ENCODE measurements around the gene CAPSL. TPM values are rescaled to one million over a fixed set of nuclear protein-coding genes. Genes with fewer than 3 reads are reported as not detected.

CAPSL gene
- total RNA-seq, 1 donor from 2014 or later = not detected

- no peak overlapping the region for H3K4me3 ChIP-seq
- H3K9me3 ChIP-seq = no peaks in the 10 kb centered on the region
- TF ChIP-seq CTCF (IDR thresholded peaks at IDR 0.05) (no peak), POLR2A (IDR thresholded peaks at IDR 0.05) (no peak), POLR2AphosphoS5 (IDR thresholded peaks at IDR 0.05; ENCODE audit: insufficient read depth in 1 of 2, low read depth in 1 of 2) (no peak)
- intact Hi-C loops (cut with DNase I) = no loop called here
- no peak for DNase-seq (ENCODE audit: extremely low spot score in 2 of 2)
- no peaks in the 10 kb centered on the region for H3K36me3 ChIP-seq
- H3K4me1 ChIP-seq = no peaks in the 10 kb centered on the region
- no peak overlapping the region for H3K27ac ChIP-seq
- no peaks in the 10 kb centered on the region for H3K27me3 ChIP-seq
Measured at GRCh38 chr5:35884191-35884769, 54.1 kb downstream of the CAPSL start.

GRCh38 chr5:35881758-35882157 lies 56.7 kb downstream of the CAPSL start:
- H3K4me1 ChIP-seq = peaks cover 5% of the 10 kb centered on the region
- no peak overlapping the region for H3K4me3 ChIP-seq
- DNase-seq (ENCODE audit: extremely low spot score in 2 of 2) = no peak
- no peaks in the 10 kb centered on the region for H3K9me3 ChIP-seq
- no peaks in the 10 kb centered on the region for H3K27me3 ChIP-seq
- H3K36me3 ChIP-seq = no peaks in the 10 kb centered on the region
- intact Hi-C loops (cut with DNase I) = no loop called here
- no peak overlapping the region for H3K27ac ChIP-seq
- TF ChIP-seq POLR2AphosphoS5 (IDR thresholded peaks at IDR 0.05; ENCODE audit: insufficient read depth in 1 of 2, low read depth in 1 of 2) (no peak), CTCF (IDR thresholded peaks at IDR 0.05) (no peak), POLR2A (IDR thresholded peaks at IDR 0.05) (no peak)

GRCh38 chr5:35880156-35880555 lies 58.3 kb downstream of the CAPSL start:
- no peak overlapping the region for H3K27ac ChIP-seq
- H3K36me3 ChIP-seq = no peaks in the 10 kb centered on the region
- no peak for TF ChIP-seq POLR2AphosphoS5 (IDR thresholded peaks at IDR 0.05; ENCODE audit: insufficient read depth in 1 of 2, low read depth in 1 of 2)
- no peak for TF ChIP-seq CTCF (IDR thresholded peaks at IDR 0.05)
- TF ChIP-seq POLR2A (IDR thresholded peaks at IDR 0.05) = no peak
- H3K9me3 ChIP-seq = no peaks in the 10 kb centered on the region
- peaks cover 10% of the 10 kb centered on the region for H3K4me1 ChIP-seq
- intact Hi-C loops (cut with DNase I) = no loop called here
- DNase-seq (ENCODE audit: extremely low spot score in 2 of 2) = no peak
- no peaks in the 10 kb centered on the region for H3K27me3 ChIP-seq
- no peak overlapping the region for H3K4me3 ChIP-seq

GRCh38 chr5:35879649-35880048 lies 58.8 kb downstream of the CAPSL start:
- intact Hi-C loops (cut with DNase I) = no loop called here
- peaks cover 10% of the 10 kb centered on the region for H3K4me1 ChIP-seq
- no peak overlapping the region for H3K27ac ChIP-seq
- H3K36me3 ChIP-seq = no peaks in the 10 kb centered on the region
- TF ChIP-seq POLR2A (IDR thresholded peaks at IDR 0.05) (no peak), CTCF (IDR thresholded peaks at IDR 0.05) (no peak), POLR2AphosphoS5 (IDR thresholded peaks at IDR 0.05; ENCODE audit: insufficient read depth in 1 of 2, low read depth in 1 of 2) (no peak)
- no peaks in the 10 kb centered on the region for H3K9me3 ChIP-seq
- DNase-seq (ENCODE audit: extremely low spot score in 2 of 2) = no peak
- H3K4me3 ChIP-seq = no peak overlapping the region
- H3K27me3 ChIP-seq = no peaks in the 10 kb centered on the region

- Histone ChIP-seq H3K27me3 (no peaks in the 10 kb centered on the region), H3K27ac (no peak overlapping the region), H3K4me1 (peaks cover 10% of the 10 kb centered on the region), H3K9me3 (no peaks in the 10 kb centered on the region), H3K36me3 (no peaks in the 10 kb centered on the region), H3K4me3 (no peak overlapping the region)
- intact Hi-C loops (cut with DNase I) = no loop called here
- DNase-seq (ENCODE audit: extremely low spot score in 2 of 2) = no peak
- TF ChIP-seq POLR2AphosphoS5 (IDR thresholded peaks at IDR 0.05; ENCODE audit: insufficient read depth in 1 of 2, low read depth in 1 of 2) (no peak), CTCF (IDR thresholded peaks at IDR 0.05) (no peak), POLR2A (IDR thresholded peaks at IDR 0.05) (no peak)
Measured at GRCh38 chr5:35879096-35879495, 59.3 kb downstream of the CAPSL start.
